ENCODE results near the gene UMAD1. TPM values are rescaled to one million over a fixed set of nuclear protein-coding genes. Genes with fewer than 3 reads are reported as not detected.
"Not testable (repeated sequence)": the region's sequence is repeated elsewhere in the genome, so short reads cannot be mapped to it uniquely, and the experiment has no call there.

Gene UMAD1
- total RNA-seq, 1 donor from 2014 or later, result 12.8 TPM

GRCh38 chr7:7651479-7651878 lies 10.9 kb downstream of the UMAD1 start:
- TF ChIP-seq, protein P1, sequence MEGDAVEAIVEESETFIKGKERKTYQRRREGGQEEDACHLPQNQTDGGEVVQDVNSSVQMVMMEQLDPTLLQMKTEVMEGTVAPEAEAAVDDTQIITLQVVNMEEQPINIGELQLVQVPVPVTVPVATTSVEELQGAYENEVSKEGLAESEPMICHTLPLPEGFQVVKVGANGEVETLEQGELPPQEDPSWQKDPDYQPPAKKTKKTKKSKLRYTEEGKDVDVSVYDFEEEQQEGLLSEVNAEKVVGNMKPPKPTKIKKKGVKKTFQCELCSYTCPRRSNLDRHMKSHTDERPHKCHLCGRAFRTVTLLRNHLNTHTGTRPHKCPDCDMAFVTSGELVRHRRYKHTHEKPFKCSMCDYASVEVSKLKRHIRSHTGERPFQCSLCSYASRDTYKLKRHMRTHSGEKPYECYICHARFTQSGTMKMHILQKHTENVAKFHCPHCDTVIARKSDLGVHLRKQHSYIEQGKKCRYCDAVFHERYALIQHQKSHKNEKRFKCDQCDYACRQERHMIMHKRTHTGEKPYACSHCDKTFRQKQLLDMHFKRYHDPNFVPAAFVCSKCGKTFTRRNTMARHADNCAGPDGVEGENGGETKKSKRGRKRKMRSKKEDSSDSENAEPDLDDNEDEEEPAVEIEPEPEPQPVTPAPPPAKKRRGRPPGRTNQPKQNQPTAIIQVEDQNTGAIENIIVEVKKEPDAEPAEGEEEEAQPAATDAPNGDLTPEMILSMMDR (IDR thresholded peaks at IDR 0.05; ENCODE audit: unreplicated experiment), result no peak
- Mint-ChIP-seq H3K4me3 (ENCODE audit: low read depth) (no peak overlapping the region), H3K9me3 (ENCODE audit: low read depth) (peaks cover 4% of the 10 kb centered on the region), H3K27me3 (no peaks in the 10 kb centered on the region), H3K36me3 (ENCODE audit: insufficient read depth) (peaks cover 7% of the 10 kb centered on the region), H3K4me1 (ENCODE audit: low read depth) (peaks cover 34% of the 10 kb centered on the region), H3K27ac (peak overlapping the region; percentile 76)
- no peak for DNase-seq (ENCODE audit: low spot score, unreplicated experiment)

GRCh38 chr7:7652798-7653540 lies 12.4 kb downstream of the UMAD1 start:
- H3K4me1 Mint-ChIP-seq (ENCODE audit: low read depth), result peaks cover 31% of the 10 kb centered on the region
- peaks cover 12% of the 10 kb centered on the region for H3K9me3 Mint-ChIP-seq (ENCODE audit: low read depth)
- TF ChIP-seq, protein P1 (IDR thresholded peaks at IDR 0.05; ENCODE audit: unreplicated experiment), result no peak
- no peaks in the 10 kb centered on the region for H3K27me3 Mint-ChIP-seq
- no peak overlapping the region for H3K4me3 Mint-ChIP-seq (ENCODE audit: low read depth)
- H3K27ac Mint-ChIP-seq, result peak overlapping the region; percentile 19
- peaks cover 14% of the 10 kb centered on the region for H3K36me3 Mint-ChIP-seq (ENCODE audit: insufficient read depth)
- DNase-seq (ENCODE audit: low spot score, unreplicated experiment), result no peak

GRCh38 chr7:7653593-7654187 lies 13.1 kb downstream of the UMAD1 start:
- H3K4me3 Mint-ChIP-seq (ENCODE audit: low read depth), result no peak overlapping the region
- peaks cover 21% of the 10 kb centered on the region for H3K36me3 Mint-ChIP-seq (ENCODE audit: insufficient read depth)
- H3K4me1 Mint-ChIP-seq (ENCODE audit: low read depth), result peaks cover 28% of the 10 kb centered on the region
- H3K9me3 Mint-ChIP-seq (ENCODE audit: low read depth), result peaks cover 19% of the 10 kb centered on the region
- TF ChIP-seq, protein P1 (IDR thresholded peaks at IDR 0.05; ENCODE audit: unreplicated experiment), result peak; percentile 59
- H3K27me3 Mint-ChIP-seq, result no peaks in the 10 kb centered on the region
- no peak for DNase-seq (ENCODE audit: low spot score, unreplicated experiment)
- H3K27ac Mint-ChIP-seq, result no peak overlapping the region

- no peaks in the 10 kb centered on the region for H3K27me3 Mint-ChIP-seq
- peaks cover 31% of the 10 kb centered on the region for H3K36me3 Mint-ChIP-seq (ENCODE audit: insufficient read depth)
- H3K4me3 Mint-ChIP-seq (ENCODE audit: low read depth), result no peak overlapping the region
- H3K4me1 Mint-ChIP-seq (ENCODE audit: low read depth), result peaks cover 20% of the 10 kb centered on the region
- TF ChIP-seq, protein P1 (IDR thresholded peaks at IDR 0.05; ENCODE audit: unreplicated experiment), result no peak
- H3K9me3 Mint-ChIP-seq (ENCODE audit: low read depth), result peaks cover 34% of the 10 kb centered on the region
- no peak for DNase-seq (ENCODE audit: low spot score, unreplicated experiment)
- H3K27ac Mint-ChIP-seq, result no peak overlapping the region
Measured at GRCh38 chr7:7654964-7655715, 14.6 kb downstream of the UMAD1 start.

DNA sequence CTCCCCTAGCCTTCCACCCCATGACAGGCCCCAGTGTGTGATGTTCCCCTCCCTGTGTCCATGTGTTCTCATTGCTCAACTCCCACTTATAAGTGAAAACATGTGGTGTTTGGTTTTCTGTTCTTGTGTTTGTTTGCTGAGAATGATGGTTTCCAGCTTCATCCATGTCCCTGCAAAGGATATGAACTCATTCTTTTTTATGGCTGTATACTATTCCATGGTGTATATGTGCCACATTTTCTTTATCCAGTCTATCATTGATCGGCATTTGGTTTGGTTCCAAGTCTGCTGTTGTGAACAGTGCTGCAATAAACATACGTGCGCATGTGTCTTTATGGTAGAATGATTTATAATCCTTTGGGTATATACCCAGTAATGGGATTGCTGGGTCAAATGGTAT lies 15.9 kb downstream of the UMAD1 start:
- Mint-ChIP-seq H3K9me3 (ENCODE audit: low read depth) (peaks cover 34% of the 10 kb centered on the region), H3K36me3 (ENCODE audit: insufficient read depth) (peaks cover 34% of the 10 kb centered on the region), H3K4me1 (ENCODE audit: low read depth) (peaks cover 14% of the 10 kb centered on the region)
- H3K27ac Mint-ChIP-seq; H3K4me3 Mint-ChIP-seq (ENCODE audit: low read depth); H3K27me3 Mint-ChIP-seq; DNase-seq (ENCODE audit: low spot score, unreplicated experiment): not testable (repeated sequence)
